ENCODE data around the gene SYCP3. TPM values are rescaled to one million over a fixed set of nuclear protein-coding genes. Genes with fewer than 3 reads are reported as not detected.

Gene SYCP3
- total and polyA plus RNA-seq, 2 of the 8 experiments (the other 6 are each of a cell fraction or from before 2014, with no cell fraction given), result 0.02 to 0.07 TPM

GRCh38 chr12:101743724-101744472 lies 4.6 kb upstream of the SYCP3 start:
- Histone ChIP-seq H4K20me1 (replicated peaks in 1 of 2; ENCODE audit: control insufficient read depth in 1 of 2, insufficient read depth in 2 of 2, low read length in 2 of 2) (no peaks in the 10 kb centered on the region), H3K79me1 (ENCODE audit: low read depth, low read length) (0 out of 2 replicates have a peak, but pooled peaks cover 3% of the 10 kb centered on the region), H3K23ac (ENCODE audit: insufficient read length) (no peak overlapping the region), H3K4me2 (ENCODE audit: insufficient read depth in 1 of 2, low read depth in 2 of 2, low read length in 2 of 2) (no peak overlapping the region), H3K18ac (ENCODE audit: extremely low read depth, low read length) (no peak overlapping the region), H2BK120ac (replicated peaks; ENCODE audit: low read depth, low read length) (no peak overlapping the region), H3K36me3 (ENCODE audit: control insufficient read depth in 2 of 4, insufficient read depth in 4 of 4, low read length in 3 of 4) (peaks cover 9 to 26% (median 23%) of the 10 kb centered on the region in 4 experiments; a peak in 6 of 8 replicates), H3K14ac (ENCODE audit: insufficient read length) (no peak overlapping the region), H3K4me3 (ENCODE audit: extremely low read depth in 1 of 4, insufficient read depth in 2 of 4, low read depth in 3 of 4, low read length in 4 of 4) (no peak overlapping the region), H2AFZ (ENCODE audit: low read length) (no peak overlapping the region), H2BK15ac (ENCODE audit: low read length) (no peak overlapping the region), H2AK5ac (ENCODE audit: low read depth, low read length) (no peak overlapping the region), H4K5ac (ENCODE audit: insufficient read length, low read depth, low read length) (no peak overlapping the region), H3K23me2 (ENCODE audit: low read depth, low read length) (no peaks in the 10 kb centered on the region), H3K9ac (replicated peaks in 1 of 4; ENCODE audit: extremely low read depth in 1 of 4, low read depth in 3 of 4, low read length in 3 of 4) (no peak overlapping the region), H2BK5ac (ENCODE audit: low read depth, low read length) (no peak overlapping the region), H3K27ac (ENCODE audit: low read depth, low read length) (no peak overlapping the region), H2BK20ac (ENCODE audit: low read length) (no peak overlapping the region), H3K4ac (replicated peaks; ENCODE audit: insufficient read length, low read depth, low read length) (no peak overlapping the region), H3K27me3 (replicated peaks in 1 of 4; ENCODE audit: control insufficient read depth in 3 of 4, extremely low read depth in 1 of 4, insufficient read depth in 3 of 4, low read length in 3 of 4) (no peaks in the 10 kb centered on the region), H4K91ac (replicated peaks; ENCODE audit: insufficient read length, low read length) (no peak overlapping the region), H3K56ac (replicated peaks; ENCODE audit: insufficient read length, low read depth, low read length) (no peak overlapping the region), H3K79me2 (ENCODE audit: control insufficient read depth in 1 of 2, insufficient read depth in 2 of 2, low read length in 2 of 2) (no peaks in the 10 kb centered on the region), H4K8ac (ENCODE audit: extremely low read depth, insufficient read depth, low read length) (no peak overlapping the region), H2BK12ac (ENCODE audit: low read depth, low read length) (no peak overlapping the region), H3K4me1 (replicated peaks in 1 of 4; ENCODE audit: control insufficient read depth in 3 of 4, insufficient read depth in 4 of 4, low read length in 3 of 4) (no peaks in the 10 kb centered on the region), H3K9me3 (ENCODE audit: insufficient read depth in 2 of 2, low read depth in 1 of 2, low read length in 1 of 2) (no peaks in the 10 kb centered on the region)
- no peak for FAIRE-seq
- POLR2A ChIA-PET (ENCODE audit: partially characterized antibody), result interaction anchor here (1.3 kb wide), 1 partner anchor 8 kb away, joined by 5 read pairs; no protein-coding TSS in a partner anchor
- no peak for DNase-seq (ENCODE audit: low read depth in 1 of 2, low spot score in 2 of 2)
- CTCF ChIA-PET (ENCODE audit: partially characterized antibody), result interaction anchor here (0.8 to 2.8 kb wide), 3 partner anchors 9 to 181 kb away, joined by 3 to 13 read pairs (median 5); no protein-coding TSS in a partner anchor
- TF ChIP-seq SP4 (IDR thresholded peaks at IDR 0.05; ENCODE audit: low read length) (no peak), RXRA (IDR thresholded peaks at IDR 0.05; ENCODE audit: insufficient read depth, low read depth, low read length) (no peak), RAD21 (IDR thresholded peaks at IDR 0.05 in 1 of 2, conservative IDR thresholded peaks at IDR 0.05 in 1 of 2; ENCODE audit: low read depth in 2 of 2, low read length in 2 of 2) (peak; percentile 28 to 33; a peak in 1 of 4 replicates), CHD2 (IDR thresholded peaks at IDR 0.05; ENCODE audit: low read length) (no peak)
- TF ChIP-seq, protein P1, sequence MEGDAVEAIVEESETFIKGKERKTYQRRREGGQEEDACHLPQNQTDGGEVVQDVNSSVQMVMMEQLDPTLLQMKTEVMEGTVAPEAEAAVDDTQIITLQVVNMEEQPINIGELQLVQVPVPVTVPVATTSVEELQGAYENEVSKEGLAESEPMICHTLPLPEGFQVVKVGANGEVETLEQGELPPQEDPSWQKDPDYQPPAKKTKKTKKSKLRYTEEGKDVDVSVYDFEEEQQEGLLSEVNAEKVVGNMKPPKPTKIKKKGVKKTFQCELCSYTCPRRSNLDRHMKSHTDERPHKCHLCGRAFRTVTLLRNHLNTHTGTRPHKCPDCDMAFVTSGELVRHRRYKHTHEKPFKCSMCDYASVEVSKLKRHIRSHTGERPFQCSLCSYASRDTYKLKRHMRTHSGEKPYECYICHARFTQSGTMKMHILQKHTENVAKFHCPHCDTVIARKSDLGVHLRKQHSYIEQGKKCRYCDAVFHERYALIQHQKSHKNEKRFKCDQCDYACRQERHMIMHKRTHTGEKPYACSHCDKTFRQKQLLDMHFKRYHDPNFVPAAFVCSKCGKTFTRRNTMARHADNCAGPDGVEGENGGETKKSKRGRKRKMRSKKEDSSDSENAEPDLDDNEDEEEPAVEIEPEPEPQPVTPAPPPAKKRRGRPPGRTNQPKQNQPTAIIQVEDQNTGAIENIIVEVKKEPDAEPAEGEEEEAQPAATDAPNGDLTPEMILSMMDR (IDR thresholded peaks at IDR 0.05; ENCODE audit: control extremely low read depth in 1 of 3, insufficient read depth in 1 of 3, low read depth in 1 of 3, low read length in 3 of 3), result peak in 1 of 3 experiments; percentile 13; a peak in 1 of 4 replicates
- 87% methylated on average over 10 of the region's 10 CpGs; no CpG with 5 or more reads in 1 of the 2 experiments for WGBS, 2 experiments (ENCODE audit: extremely low coverage in 1 of 2, insufficient coverage in 1 of 2, insufficient read length in 1 of 2, insufficient replicate concordance in 2 of 2, low coverage in 1 of 2, low lambda C conversion rate in 2 of 2, missing lambda C conversion rate in 1 of 2)

Measured in H1 (cell line).